ENCODE data around the gene NEO1. TPM values are rescaled to one million over a fixed set of nuclear protein-coding genes. Genes with fewer than 3 reads are reported as not detected.

Gene NEO1
- total RNA-seq, 2 donors from 2014 or later, result 51.4 to 72.3 TPM

DNA sequence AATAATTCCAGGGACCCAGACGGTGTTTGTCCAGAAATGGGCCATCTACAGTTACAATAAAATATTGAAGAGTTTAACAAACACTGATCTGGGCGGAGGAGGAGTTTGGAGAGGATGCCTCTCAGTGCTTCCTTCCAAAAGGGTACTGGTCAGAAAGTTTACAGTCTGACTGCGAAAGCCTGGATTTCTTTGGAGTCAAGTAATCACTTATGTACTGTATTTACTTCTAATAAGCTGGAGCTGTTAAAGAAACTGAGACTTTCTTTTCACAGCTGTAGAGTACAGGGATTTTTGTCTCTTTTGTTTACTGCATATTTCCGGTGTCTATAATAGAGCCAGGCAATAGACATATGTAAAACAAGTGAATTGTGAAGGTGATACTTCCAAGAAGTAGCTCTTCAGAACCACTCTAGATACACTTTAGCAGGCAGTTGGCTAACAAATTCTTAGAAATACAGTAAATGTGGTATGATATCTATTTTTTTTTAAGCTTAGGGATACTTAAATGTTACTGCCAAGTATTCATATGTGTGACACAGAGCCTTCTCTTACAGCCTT, 22.1 kb upstream of the NEO1 start:
- Histone ChIP-seq H3K4me1 (ENCODE audit: control insufficient read depth in 1 of 2, low read depth in 2 of 2) (no peaks in the 10 kb centered on the region), H3K4me3 (no peak overlapping the region), H3K27ac (no peak overlapping the region), H3K9me3 (no peaks in the 10 kb centered on the region), H3K27me3 (replicated peaks; ENCODE audit: insufficient read depth) (no peaks in the 10 kb centered on the region), H3K36me3 (no peaks in the 10 kb centered on the region)
- DNase-seq (ENCODE audit: low spot score), result no peak
- no peak for TF ChIP-seq CTCF (IDR thresholded peaks at IDR 0.05)
- ATAC-seq (ENCODE audit: insufficient number of reproducible peaks, low FRiP score, low read depth), result no peak

DNA sequence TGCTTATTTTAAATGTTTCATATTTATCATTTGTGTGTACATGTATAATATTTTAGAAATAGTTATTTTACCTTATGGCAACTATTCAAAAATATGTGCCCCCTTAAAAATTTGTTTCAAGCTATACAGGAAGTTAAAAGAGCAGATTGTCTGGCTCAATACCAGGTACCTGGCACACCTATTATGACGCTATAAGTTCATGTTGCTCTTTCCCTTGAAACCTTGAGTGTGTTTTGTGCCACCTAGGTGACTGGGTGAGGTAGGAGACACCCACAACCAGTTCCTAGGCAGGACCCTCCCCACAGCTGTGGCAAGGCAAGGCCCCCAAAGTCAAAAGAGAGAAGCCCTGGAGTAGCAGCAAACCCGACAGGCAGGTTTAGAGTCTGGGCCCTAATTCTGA, 20.6 kb upstream of the NEO1 start:
- no peak for ATAC-seq (ENCODE audit: insufficient number of reproducible peaks, low FRiP score, low read depth)
- no peaks in the 10 kb centered on the region for H3K4me1 ChIP-seq (ENCODE audit: control insufficient read depth in 1 of 2, low read depth in 2 of 2)
- TF ChIP-seq CTCF (IDR thresholded peaks at IDR 0.05), result no peak
- no peak for DNase-seq (ENCODE audit: low spot score)
- no peaks in the 10 kb centered on the region for H3K36me3 ChIP-seq
- no peak overlapping the region for H3K4me3 ChIP-seq
- no peaks in the 10 kb centered on the region for H3K27me3 ChIP-seq (replicated peaks; ENCODE audit: insufficient read depth)
- no peak overlapping the region for H3K27ac ChIP-seq
- no peaks in the 10 kb centered on the region for H3K9me3 ChIP-seq

- H3K4me3 ChIP-seq, result no peak overlapping the region
- no peaks in the 10 kb centered on the region for H3K4me1 ChIP-seq (ENCODE audit: control insufficient read depth in 1 of 2, low read depth in 2 of 2)
- H3K36me3 ChIP-seq, result no peaks in the 10 kb centered on the region
- no peak overlapping the region for H3K27ac ChIP-seq
- TF ChIP-seq CTCF (IDR thresholded peaks at IDR 0.05), result no peak
- ATAC-seq (ENCODE audit: insufficient number of reproducible peaks, low FRiP score, low read depth) (no peak), DNase-seq (ENCODE audit: low spot score) (no peak)
- H3K9me3 ChIP-seq, result no peaks in the 10 kb centered on the region
- no peaks in the 10 kb centered on the region for H3K27me3 ChIP-seq (replicated peaks; ENCODE audit: insufficient read depth)
These were observed 18.7 kb upstream of the NEO1 start for GRCh38 chr15:73033611-73034010.

- no peaks in the 10 kb centered on the region for H3K36me3 ChIP-seq
- no peak for DNase-seq (ENCODE audit: low spot score)
- no peak for TF ChIP-seq CTCF (IDR thresholded peaks at IDR 0.05)
These were observed 18.0 kb upstream of the NEO1 start for GRCh38 chr15:73034221-73034620.

DNA sequence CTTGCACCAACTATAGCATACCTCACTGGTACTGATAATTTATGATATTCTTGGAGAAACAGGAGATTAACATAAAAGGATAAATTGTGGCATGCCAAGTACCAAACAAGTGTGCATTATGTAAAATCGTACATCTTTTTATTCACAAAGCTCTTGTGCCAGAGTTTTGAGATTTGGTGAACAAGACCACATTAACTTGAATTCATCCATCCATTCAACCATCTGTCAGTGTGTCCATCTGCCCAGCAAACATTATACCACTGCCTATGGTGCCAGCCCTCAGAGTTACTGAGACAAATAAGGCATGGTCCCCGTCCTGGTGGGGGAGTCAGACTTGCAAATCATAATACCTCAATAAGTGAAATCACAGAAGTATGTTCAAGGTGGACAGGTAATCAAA, 17.0 kb upstream of the NEO1 start:
- Histone ChIP-seq H3K4me3 (no peak overlapping the region), H3K36me3 (no peaks in the 10 kb centered on the region), H3K4me1 (ENCODE audit: control insufficient read depth in 1 of 2, low read depth in 2 of 2) (no peaks in the 10 kb centered on the region), H3K9me3 (no peaks in the 10 kb centered on the region), H3K27ac (no peak overlapping the region), H3K27me3 (replicated peaks; ENCODE audit: insufficient read depth) (no peaks in the 10 kb centered on the region)
- ATAC-seq (ENCODE audit: insufficient number of reproducible peaks, low FRiP score, low read depth) (no peak), DNase-seq (ENCODE audit: low spot score) (no peak)
- TF ChIP-seq CTCF (IDR thresholded peaks at IDR 0.05), result no peak

More at GRCh38 chr15:73034221-73034620, 18.0 kb upstream of the NEO1 start:
- no peak overlapping the region for H3K4me3 ChIP-seq
- H3K27ac ChIP-seq, result no peak overlapping the region
- H3K9me3 ChIP-seq, result no peaks in the 10 kb centered on the region
- H3K4me1 ChIP-seq (ENCODE audit: control insufficient read depth in 1 of 2, low read depth in 2 of 2), result no peaks in the 10 kb centered on the region
- ATAC-seq (ENCODE audit: insufficient number of reproducible peaks, low FRiP score, low read depth), result no peak
- H3K27me3 ChIP-seq (replicated peaks; ENCODE audit: insufficient read depth), result no peaks in the 10 kb centered on the region

Measured in thoracic aorta (tissue), 2 donors.